ENCODE data around the gene ELF5.

DNA sequence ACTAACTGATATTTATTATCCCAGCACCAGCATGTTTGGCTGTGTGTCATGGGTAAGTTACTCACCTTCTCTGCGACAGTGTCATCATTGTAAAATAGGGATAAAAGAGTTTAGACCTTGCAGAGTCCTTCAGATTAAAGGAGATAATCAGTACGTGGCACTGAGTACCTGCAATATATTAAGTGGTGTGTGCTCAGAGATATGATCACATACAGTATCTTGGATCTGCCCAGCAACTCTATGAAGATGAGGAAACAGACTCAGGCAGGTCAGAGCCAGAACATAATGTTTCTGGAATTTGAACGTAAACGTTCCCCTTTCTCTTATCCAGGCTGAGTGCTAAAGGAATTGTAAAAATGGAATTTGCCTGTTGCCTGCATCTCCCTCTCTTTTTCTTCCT, 46.9 kb upstream of the ELF5 start:
- TF ChIP-seq, protein P1, sequence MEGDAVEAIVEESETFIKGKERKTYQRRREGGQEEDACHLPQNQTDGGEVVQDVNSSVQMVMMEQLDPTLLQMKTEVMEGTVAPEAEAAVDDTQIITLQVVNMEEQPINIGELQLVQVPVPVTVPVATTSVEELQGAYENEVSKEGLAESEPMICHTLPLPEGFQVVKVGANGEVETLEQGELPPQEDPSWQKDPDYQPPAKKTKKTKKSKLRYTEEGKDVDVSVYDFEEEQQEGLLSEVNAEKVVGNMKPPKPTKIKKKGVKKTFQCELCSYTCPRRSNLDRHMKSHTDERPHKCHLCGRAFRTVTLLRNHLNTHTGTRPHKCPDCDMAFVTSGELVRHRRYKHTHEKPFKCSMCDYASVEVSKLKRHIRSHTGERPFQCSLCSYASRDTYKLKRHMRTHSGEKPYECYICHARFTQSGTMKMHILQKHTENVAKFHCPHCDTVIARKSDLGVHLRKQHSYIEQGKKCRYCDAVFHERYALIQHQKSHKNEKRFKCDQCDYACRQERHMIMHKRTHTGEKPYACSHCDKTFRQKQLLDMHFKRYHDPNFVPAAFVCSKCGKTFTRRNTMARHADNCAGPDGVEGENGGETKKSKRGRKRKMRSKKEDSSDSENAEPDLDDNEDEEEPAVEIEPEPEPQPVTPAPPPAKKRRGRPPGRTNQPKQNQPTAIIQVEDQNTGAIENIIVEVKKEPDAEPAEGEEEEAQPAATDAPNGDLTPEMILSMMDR (IDR thresholded peaks at IDR 0.05): no peak
- no peak for TF ChIP-seq POLR2AphosphoS5 (IDR thresholded peaks at IDR 0.05)
- no peak for TF ChIP-seq POLR2A (IDR thresholded peaks at IDR 0.05)

Data from transverse colon (tissue), 4 donors.